ENCODE measurements around the gene PLCB4. TPM values are rescaled to one million over a fixed set of nuclear protein-coding genes. Genes with fewer than 3 reads are reported as not detected.

The PLCB4 gene
- 1 to 10 TPM; 6.2 to 8.1 TPM for total RNA-seq
- 10 to 100 TPM in 4 of 6 donors, 1 to 10 TPM in 2; 8.3 to 15.3 (median 10.9) TPM for polyA plus RNA-seq (ENCODE audit: insufficient read length in 6 of 6)
- long read RNA-seq, donor 1, partial matches to known transcripts, result 9 of 9 reads
- long read RNA-seq, donor 1, other reads (novel, unspliced or antisense), result 0 of 9 reads
- long read RNA-seq, donor 2, partial matches to known transcripts, result 14 of 14 reads
- long read RNA-seq, donor 2, other reads (novel, unspliced or antisense), result 0 of 14 reads
- long read RNA-seq, donor 3, result 0 reads
- long read RNA-seq, donor 4, result 0 reads
- long read RNA-seq, donor 5, result 0 reads
- long read RNA-seq, donor 6, result 0 reads
- long read RNA-seq, donor 7, result 0 reads
- long read RNA-seq, donor 8, result 0 reads
- long read RNA-seq, donor 9, result 0 reads
- long read RNA-seq, donor 10, result 0 reads
- long read RNA-seq, donor 11, result 0 reads
- long read RNA-seq, donor 12, result 0 reads

DNA sequence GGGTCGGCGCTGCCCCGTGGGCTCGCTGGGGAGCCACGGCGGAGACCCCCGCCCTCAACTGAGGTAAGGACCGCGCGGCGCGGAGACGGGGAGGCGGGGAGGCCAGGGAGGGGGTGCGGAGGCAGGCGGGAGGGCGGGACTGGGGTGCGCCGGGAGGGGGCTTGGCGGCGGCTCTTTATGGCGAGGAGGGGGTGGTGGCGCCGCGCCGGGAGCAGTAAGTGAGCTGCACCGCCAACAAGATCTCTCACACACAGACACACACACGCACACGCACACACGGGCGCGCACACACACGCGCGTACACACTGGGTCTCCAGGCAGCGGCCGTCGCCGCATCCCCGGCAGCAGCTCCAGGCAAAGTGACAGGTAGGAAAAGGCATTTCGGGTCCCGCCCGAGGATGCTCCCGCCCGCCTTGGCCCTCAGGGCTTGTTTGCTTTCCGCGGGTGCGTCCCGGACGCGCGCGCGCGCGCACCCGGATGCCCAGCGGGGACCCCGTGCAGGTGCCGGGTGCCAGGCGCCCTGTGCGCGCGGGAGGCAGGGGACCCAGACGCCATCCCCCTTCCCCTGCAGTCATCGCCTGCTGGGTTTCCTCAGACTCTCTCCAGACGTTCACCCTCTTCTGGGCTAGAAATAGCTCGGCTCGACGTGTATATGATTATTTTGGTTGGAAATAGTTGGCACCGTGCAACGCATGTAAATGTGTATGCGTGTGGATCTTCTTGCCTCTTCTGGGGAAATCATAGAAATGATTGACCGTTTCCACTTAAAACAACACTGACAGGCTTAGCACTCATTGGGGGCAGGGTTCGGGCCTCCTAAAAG lies at the start of gene PLCB4:
PLCB4 (plus strand) TSS at position 247 of the 823 bp plus-strand sequence. CDS start 238,728 bp downstream, outside the sequence.
- DNase-seq, result peak in 3 of 4 donors; percentile 42 to 73 (median 63)
- Histone ChIP-seq H3K4me3 (peak within 1 kb of the TSS; percentile 51 to 56), H3K36me3 (no peaks in the 10 kb centered on the region), H3K4me1 (peaks cover 0 to 19% of the 10 kb centered on the region in 2 donors), H3K9me3 (no peaks in the 10 kb centered on the region), H3K27ac (peak within 1 kb of the TSS; percentile 78 to 88), H3K27me3 (peaks cover 0 to 34% of the 10 kb centered on the region in 2 donors)
- TF ChIP-seq, protein P1, sequence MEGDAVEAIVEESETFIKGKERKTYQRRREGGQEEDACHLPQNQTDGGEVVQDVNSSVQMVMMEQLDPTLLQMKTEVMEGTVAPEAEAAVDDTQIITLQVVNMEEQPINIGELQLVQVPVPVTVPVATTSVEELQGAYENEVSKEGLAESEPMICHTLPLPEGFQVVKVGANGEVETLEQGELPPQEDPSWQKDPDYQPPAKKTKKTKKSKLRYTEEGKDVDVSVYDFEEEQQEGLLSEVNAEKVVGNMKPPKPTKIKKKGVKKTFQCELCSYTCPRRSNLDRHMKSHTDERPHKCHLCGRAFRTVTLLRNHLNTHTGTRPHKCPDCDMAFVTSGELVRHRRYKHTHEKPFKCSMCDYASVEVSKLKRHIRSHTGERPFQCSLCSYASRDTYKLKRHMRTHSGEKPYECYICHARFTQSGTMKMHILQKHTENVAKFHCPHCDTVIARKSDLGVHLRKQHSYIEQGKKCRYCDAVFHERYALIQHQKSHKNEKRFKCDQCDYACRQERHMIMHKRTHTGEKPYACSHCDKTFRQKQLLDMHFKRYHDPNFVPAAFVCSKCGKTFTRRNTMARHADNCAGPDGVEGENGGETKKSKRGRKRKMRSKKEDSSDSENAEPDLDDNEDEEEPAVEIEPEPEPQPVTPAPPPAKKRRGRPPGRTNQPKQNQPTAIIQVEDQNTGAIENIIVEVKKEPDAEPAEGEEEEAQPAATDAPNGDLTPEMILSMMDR (IDR thresholded peaks at IDR 0.05), result no peak
- ATAC-seq, result peak; percentile 13
- intact Hi-C loops (cut with DNase I), result loop anchor here in 1 of 2 donors (10.0 kb wide), 1 partner anchor 214 kb away; no protein-coding TSS in a partner anchor

DNA sequence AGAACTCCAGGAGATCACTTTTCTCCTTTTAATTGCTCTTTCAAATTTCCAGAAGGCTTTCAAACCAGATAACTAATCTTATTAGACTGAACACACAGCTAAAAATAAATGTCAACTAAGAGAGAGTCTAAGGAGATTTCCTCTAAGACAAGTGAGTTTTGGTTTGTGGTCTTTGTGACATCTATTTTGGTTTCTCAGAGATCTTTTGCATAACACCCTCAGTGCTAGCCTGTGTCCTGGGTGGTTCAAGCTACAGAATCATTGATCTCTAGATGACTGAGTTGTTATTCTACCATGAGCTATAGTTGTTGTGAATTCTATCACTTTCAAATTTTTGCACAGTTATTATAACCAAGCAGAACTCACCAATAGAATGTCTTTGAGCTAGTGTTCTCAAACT lies 49.1 kb upstream of the PLCB4 start:
- intact Hi-C loops (cut with DNase I), result no loop called here
- TF ChIP-seq, protein P1 (IDR thresholded peaks at IDR 0.05), result no peak

GRCh38 chr20:9021216-9021615 lies 47.7 kb upstream of the PLCB4 start:
- no peak for ATAC-seq
- Histone ChIP-seq H3K36me3 (no peaks in the 10 kb centered on the region), H3K9me3 (no peaks in the 10 kb centered on the region), H3K4me1 (no peaks in the 10 kb centered on the region), H3K4me3 (no peak overlapping the region), H3K27ac (no peak overlapping the region), H3K27me3 (no peaks in the 10 kb centered on the region)
- intact Hi-C loops (cut with DNase I), result no loop called here
- TF ChIP-seq, protein P1 (IDR thresholded peaks at IDR 0.05), result no peak
- DNase-seq, result no peak

More for the DNA sequence above, 49.1 kb upstream of the PLCB4 start:
- Histone ChIP-seq H3K27ac (no peak overlapping the region), H3K9me3 (no peaks in the 10 kb centered on the region), H3K4me1 (no peaks in the 10 kb centered on the region), H3K4me3 (no peak overlapping the region), H3K27me3 (no peaks in the 10 kb centered on the region), H3K36me3 (no peaks in the 10 kb centered on the region)
- no peak for ATAC-seq
- no peak for DNase-seq

GRCh38 chr20:9021699-9022098 lies 47.2 kb upstream of the PLCB4 start:
- DNase-seq (no peak), ATAC-seq (no peak)
- Histone ChIP-seq H3K9me3 (no peaks in the 10 kb centered on the region), H3K4me1 (no peaks in the 10 kb centered on the region), H3K27ac (no peak overlapping the region), H3K4me3 (no peak overlapping the region), H3K36me3 (no peaks in the 10 kb centered on the region), H3K27me3 (no peaks in the 10 kb centered on the region)
- intact Hi-C loops (cut with DNase I), result no loop called here
- TF ChIP-seq, protein P1 (IDR thresholded peaks at IDR 0.05), result no peak

DNA sequence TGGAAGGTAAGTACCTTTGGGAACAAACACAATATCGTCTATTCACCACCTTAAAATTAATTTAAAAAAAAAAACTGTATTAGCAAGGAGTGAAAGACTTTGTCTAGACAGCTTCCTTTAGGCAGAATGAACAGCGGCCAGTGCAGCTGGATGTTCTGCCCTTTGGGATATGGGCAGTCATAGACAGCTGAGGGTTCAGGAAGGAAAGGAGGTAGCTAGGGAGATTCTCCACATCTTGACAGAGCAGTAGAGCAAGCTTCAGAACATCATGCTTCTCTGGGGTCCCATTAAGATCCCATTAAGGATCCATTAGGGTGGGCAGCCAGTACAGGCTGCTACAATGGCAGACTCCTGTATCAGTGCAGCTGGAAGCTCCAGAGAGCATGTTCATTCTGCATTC lies 46.5 kb upstream of the PLCB4 start:
- Histone ChIP-seq H3K27ac (no peak overlapping the region), H3K9me3 (no peaks in the 10 kb centered on the region), H3K4me3 (no peak overlapping the region), H3K27me3 (no peaks in the 10 kb centered on the region), H3K4me1 (no peaks in the 10 kb centered on the region), H3K36me3 (no peaks in the 10 kb centered on the region)
- DNase-seq (no peak), ATAC-seq (no peak)
- TF ChIP-seq, protein P1 (IDR thresholded peaks at IDR 0.05), result no peak
- intact Hi-C loops (cut with DNase I), result no loop called here
